T-helper 17 cell (primary cell): Measurements from ENCODE around the gene RNF144B. TPM values are rescaled to one million over a fixed set of nuclear protein-coding genes. Genes with fewer than 3 reads are reported as not detected.

Experiments
- ATAC-seq: fragments of 150-1000 bp; cut with Tn5 transposase; 2 replicates; pipeline ENCODE4 v1.10.0; 2021; ENCODE audit warnings: mild to moderate bottlenecking, moderate library complexity
- DNase-seq, 3 donors: peaks; one replicate each; pipeline versions ENCODE4 v3.0.0 to v3.0.0-alpha.2; 2020 to 2021
- H3K9me3 ChIP-seq: one replicate; pipeline ENCODE4 v1.7.0; 2013; ENCODE audit warnings: low read length, mild to moderate bottlenecking; ENCODE audit not compliant: control insufficient read depth, poor library complexity, severe bottlenecking
- H3K27ac Mint-ChIP-seq: one replicate; pipeline ENCODE4 v1.8.0; 2022; ENCODE audit warnings: mild to moderate bottlenecking, moderate library complexity, mixed read lengths
- H3K27me3 Mint-ChIP-seq: one replicate; pipeline ENCODE4 v1.8.0; 2022; ENCODE audit warnings: mixed read lengths
- H3K36me3 Mint-ChIP-seq: one replicate; pipeline ENCODE4 v1.8.0; 2022; ENCODE audit warnings: low read depth, mixed read lengths
- H3K4me1 Mint-ChIP-seq: one replicate; pipeline ENCODE4 v1.8.0; 2022; ENCODE audit warnings: mild to moderate bottlenecking, mixed read lengths
- H3K4me3 Mint-ChIP-seq: one replicate; pipeline ENCODE4 v1.8.0; 2022; ENCODE audit warnings: mild to moderate bottlenecking, moderate library complexity, mixed read lengths
- total RNA-seq, 4 donors: library from RNA in 2 of 4; stranded (reverse) in 2 of 4; gene quantifications; one replicate each; pipeline ENCODE4 v1.2.3 and lab custom pipeline; 2022 to 2026

Gene RNF144B
- total RNA-seq, 2 donors from 2014 or later: 2.3 to 4.6 TPM

- no peak overlapping the region for H3K27ac Mint-ChIP-seq
- H3K9me3 ChIP-seq: no peaks in the 10 kb centered on the region
- DNase-seq (no peak), ATAC-seq (no peak)
- peaks cover under 1% of the 10 kb centered on the region for H3K36me3 Mint-ChIP-seq
- peaks cover 3% of the 10 kb centered on the region for H3K4me1 Mint-ChIP-seq
- H3K27me3 Mint-ChIP-seq: peaks cover 21% of the 10 kb centered on the region
- H3K4me3 Mint-ChIP-seq: no peak overlapping the region
These were observed 119.9 kb downstream of the RNF144B start for GRCh38 chr6:18507018-18507415.

- Mint-ChIP-seq H3K4me1 (peaks cover 3% of the 10 kb centered on the region), H3K27me3 (peaks cover 25% of the 10 kb centered on the region), H3K27ac (no peak overlapping the region), H3K36me3 (peaks cover 2% of the 10 kb centered on the region), H3K4me3 (no peak overlapping the region)
- ATAC-seq (no peak), DNase-seq (no peak)
- no peaks in the 10 kb centered on the region for H3K9me3 ChIP-seq
These were observed 120.4 kb downstream of the RNF144B start for GRCh38 chr6:18507561-18507960.

DNA sequence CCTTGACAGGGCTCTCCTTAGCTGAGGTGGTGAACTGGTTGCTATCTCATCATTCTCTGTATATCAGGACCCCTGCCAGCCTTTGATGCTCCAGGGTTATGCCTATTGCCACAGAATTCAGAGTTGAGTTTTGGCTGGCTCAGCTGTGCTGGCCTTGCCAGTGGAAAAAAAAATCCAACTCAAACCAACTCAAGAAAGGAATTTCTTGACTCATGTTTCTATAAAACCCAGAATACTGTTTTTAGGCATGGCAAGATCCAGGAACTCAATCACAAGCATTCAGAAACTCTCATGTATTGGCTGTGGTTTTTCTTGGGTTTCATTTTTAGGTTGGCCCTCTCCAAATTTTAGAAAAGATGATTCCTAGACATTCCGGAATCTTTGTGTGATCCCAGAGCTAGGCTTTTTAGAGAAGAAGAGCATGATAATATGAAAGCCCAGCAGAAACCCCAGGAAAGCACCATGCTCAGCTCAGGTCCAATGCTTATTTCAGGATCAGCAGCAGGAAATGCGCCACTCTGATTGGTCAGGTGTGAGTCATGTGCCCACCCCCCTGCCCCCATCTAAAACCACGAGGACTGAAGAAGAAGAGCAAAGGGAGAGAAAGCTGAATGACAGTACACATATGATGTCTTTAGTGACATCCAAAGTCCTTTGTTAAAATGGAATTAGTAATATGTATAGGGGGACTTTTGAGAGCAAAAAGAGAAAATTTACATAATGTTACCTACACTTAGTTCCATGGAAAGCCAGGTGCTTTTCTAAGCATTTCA lies 122.9 kb downstream of the RNF144B start:
- Mint-ChIP-seq H3K36me3 (peaks cover 2% of the 10 kb centered on the region), H3K4me1 (peaks cover 4% of the 10 kb centered on the region), H3K27ac (no peak overlapping the region), H3K4me3 (no peak overlapping the region), H3K27me3 (peaks cover 20% of the 10 kb centered on the region)
- ATAC-seq (no peak), DNase-seq (no peak)
- H3K9me3 ChIP-seq: no peaks in the 10 kb centered on the region

- ATAC-seq (no peak), DNase-seq (no peak)
- H3K4me3 Mint-ChIP-seq: no peak overlapping the region
- H3K4me1 Mint-ChIP-seq: peaks cover 4% of the 10 kb centered on the region
- no peak overlapping the region for H3K27ac Mint-ChIP-seq
- H3K27me3 Mint-ChIP-seq: peaks cover 20% of the 10 kb centered on the region
- no peaks in the 10 kb centered on the region for H3K9me3 ChIP-seq
- H3K36me3 Mint-ChIP-seq: peaks cover 2% of the 10 kb centered on the region
These were observed 123.5 kb downstream of the RNF144B start for GRCh38 chr6:18510644-18511033.

GRCh38 chr6:18511211-18511610 lies 124.1 kb downstream of the RNF144B start:
- H3K36me3 Mint-ChIP-seq: peaks cover 2% of the 10 kb centered on the region
- H3K27me3 Mint-ChIP-seq: peaks cover 20% of the 10 kb centered on the region
- H3K4me3 Mint-ChIP-seq: no peak overlapping the region
- ATAC-seq (no peak), DNase-seq (no peak)
- H3K4me1 Mint-ChIP-seq: peaks cover 4% of the 10 kb centered on the region
- H3K27ac Mint-ChIP-seq: no peak overlapping the region
- H3K9me3 ChIP-seq: no peaks in the 10 kb centered on the region

DNA sequence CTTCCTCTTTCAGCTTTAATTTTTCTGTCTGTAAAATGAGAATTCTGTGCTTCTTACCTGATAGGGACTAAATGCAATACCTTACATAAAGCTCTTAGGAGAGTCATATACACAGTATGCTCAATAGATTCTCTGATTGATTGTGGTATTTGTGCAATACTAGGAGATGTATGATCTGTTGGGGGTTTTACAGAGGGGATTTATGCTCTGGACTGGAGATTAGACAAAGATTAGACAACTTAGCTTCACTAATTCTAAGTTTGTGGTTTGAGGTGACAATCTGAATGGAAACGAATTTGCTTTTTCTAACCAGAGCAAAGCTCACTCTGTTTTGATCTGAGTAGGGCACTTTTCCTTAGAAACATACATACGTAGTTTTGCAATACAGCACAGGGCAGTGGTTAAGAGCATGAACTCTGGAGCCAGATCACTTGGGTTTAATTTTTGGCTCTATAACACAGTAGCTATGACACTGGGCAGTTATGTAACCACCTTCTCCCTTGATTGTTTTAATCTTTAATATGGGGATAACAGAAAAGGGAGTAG lies 126.2 kb downstream of the RNF144B start:
- no peak for ATAC-seq
- Mint-ChIP-seq H3K4me1 (peaks cover 4% of the 10 kb centered on the region), H3K36me3 (peaks cover 2% of the 10 kb centered on the region), H3K4me3 (no peak overlapping the region), H3K27ac (no peak overlapping the region), H3K27me3 (peaks cover 26% of the 10 kb centered on the region)
- no peaks in the 10 kb centered on the region for H3K9me3 ChIP-seq
- no peak for DNase-seq

- no peak overlapping the region for H3K27ac Mint-ChIP-seq
- H3K9me3 ChIP-seq: no peaks in the 10 kb centered on the region
- H3K4me1 Mint-ChIP-seq: peaks cover 4% of the 10 kb centered on the region
- no peak overlapping the region for H3K4me3 Mint-ChIP-seq
- peaks cover 2% of the 10 kb centered on the region for H3K36me3 Mint-ChIP-seq
- DNase-seq (no peak), ATAC-seq (no peak)
- peaks cover 26% of the 10 kb centered on the region for H3K27me3 Mint-ChIP-seq
These were observed 127.0 kb downstream of the RNF144B start for GRCh38 chr6:18514180-18514579.

- H3K36me3 Mint-ChIP-seq: peaks cover 2% of the 10 kb centered on the region
- peaks cover 26% of the 10 kb centered on the region for H3K27me3 Mint-ChIP-seq
- H3K27ac Mint-ChIP-seq: no peak overlapping the region
- H3K9me3 ChIP-seq: no peaks in the 10 kb centered on the region
- DNase-seq (no peak), ATAC-seq (no peak)
- no peak overlapping the region for H3K4me3 Mint-ChIP-seq
- peaks cover 4% of the 10 kb centered on the region for H3K4me1 Mint-ChIP-seq
These were observed 128.6 kb downstream of the RNF144B start for GRCh38 chr6:18515767-18516166.

Other genes starting within 250 kb of the RNF144B start
- 1 to 10 TPM; 4.4 to 6.1 TPM for gene TPMT, start 232.3 kb upstream of the RNF144B start, total RNA-seq
- 1 to 10 TPM; 8.4 to 8.7 TPM for gene KDM1B, start 231.9 kb upstream of the RNF144B start, total RNA-seq
- 10 to 100 TPM; 70.5 to 73.1 TPM for gene DEK, start 122.8 kb upstream of the RNF144B start, total RNA-seq